Stimulated activated CD8-positive, alpha-beta memory T cell treated with anti-CD3 and anti-CD28 coated beads, Interleukin-15, amount 100 ng/mL, for 48 hours (primary cell): ENCODE measurements around the gene JAM2.
"Not testable (repeated sequence)": the region's sequence is repeated elsewhere in the genome, so short reads cannot be mapped to it uniquely, and the experiment has no call there.

Experiments
- DNase-seq, 2 donors: peaks; one replicate each; pipeline ENCODE4 v3.0.0-alpha.2; 2020; ENCODE audit warnings: low read depth in 2 of 2

JAM2 gene

GRCh38 chr21:25646474-25646873, 7.4 kb downstream of the JAM2 start:
- DNase-seq, result no peak

- DNase-seq, result no peak
These were observed 8.6 kb downstream of the JAM2 start for GRCh38 chr21:25647647-25648046.

- DNase-seq, result no peak
These were observed 10.1 kb downstream of the JAM2 start for GRCh38 chr21:25649146-25649545.

- no peak for DNase-seq
These were observed 17.4 kb downstream of the JAM2 start for GRCh38 chr21:25656412-25656811.

- no peak for DNase-seq
These were observed 18.1 kb downstream of the JAM2 start for GRCh38 chr21:25657140-25657539.

- DNase-seq, result no peak
These were observed 19.5 kb downstream of the JAM2 start for GRCh38 chr21:25658427-25659035.

GRCh38 chr21:25660233-25660632, 21.2 kb downstream of the JAM2 start:
- DNase-seq, result no peak

GRCh38 chr21:25664491-25664931, 25.5 kb downstream of the JAM2 start:
- DNase-seq, result no peak

- no peak for DNase-seq
These were observed 31.7 kb downstream of the JAM2 start for GRCh38 chr21:25670726-25671125.

GRCh38 chr21:25676451-25676850, 37.4 kb downstream of the JAM2 start:
- no peak for DNase-seq

GRCh38 chr21:25682382-25682781, 43.3 kb downstream of the JAM2 start:
- no peak for DNase-seq

- no peak for DNase-seq
These were observed 48.7 kb downstream of the JAM2 start for GRCh38 chr21:25687787-25688186.

- DNase-seq, result no peak
These were observed 49.5 kb downstream of the JAM2 start for GRCh38 chr21:25688275-25689155.

GRCh38 chr21:25689226-25689625, 50.2 kb downstream of the JAM2 start:
- no peak for DNase-seq

- no peak for DNase-seq
These were observed 52.9 kb downstream of the JAM2 start for GRCh38 chr21:25691976-25692375.

- not testable (repeated sequence) for DNase-seq
These were observed 56.4 kb downstream of the JAM2 start for GRCh38 chr21:25695461-25695860.

GRCh38 chr21:25700741-25701140, 61.7 kb downstream of the JAM2 start:
- no peak for DNase-seq

GRCh38 chr21:25701529-25701928, 62.5 kb downstream of the JAM2 start:
- DNase-seq, result no peak

GRCh38 chr21:25708467-25709065, 69.5 kb downstream of the JAM2 start:
- peak in 1 of 2 donors; percentile 12 for DNase-seq

GRCh38 chr21:25709684-25710265, 70.7 kb downstream of the JAM2 start:
- no peak for DNase-seq

GRCh38 chr21:25710550-25710949, 71.5 kb downstream of the JAM2 start:
- DNase-seq, result no peak

GRCh38 chr21:25714066-25714465, 75.0 kb downstream of the JAM2 start:
- DNase-seq, result not testable (repeated sequence)
